ENCODE data around the gene HCN3.

- TF ChIP-seq GATA3 (IDR thresholded peaks at IDR 0.05; ENCODE audit: low read depth, low read length) (no peak), GATA2 (IDR thresholded peaks at IDR 0.05; ENCODE audit: low read depth, low read length) (no peak)
These were observed 46.9 kb downstream of the HCN3 start for GRCh38 chr1:155324037-155324716.

Data from SH-SY5Y (cell line).